Lung (tissue), 12 donors: ENCODE data around the gene RGS12. TPM values are rescaled to one million over a fixed set of nuclear protein-coding genes. Genes with fewer than 3 reads are reported as not detected.

Source experiments
- ATAC-seq: fragments of 200-7000 bp; cut with Tn5 transposase; one replicate; pipeline ENCODE4 v1.9.1; 2020; ENCODE audit warnings: moderate number of reproducible peaks; ENCODE audit not compliant: insufficient read depth, low FRiP score
- DNase-seq, 3 donors: peaks; one replicate each; pipeline ENCODE4 v3.0.0-alpha.2; 2013 to 2017
- H3K27ac ChIP-seq, 2 donors: one replicate each; pipeline ENCODE4 v1.5.1; 2013; ENCODE audit warnings: mild to moderate bottlenecking in 2 of 2, moderate library complexity in 2 of 2, control low read depth in 1 of 2, inconsistent platforms in 1 of 2, low read depth in 1 of 2, low read length in 1 of 2
- H3K27me3 ChIP-seq, 3 donors: one replicate each; pipeline ENCODE4 v1.5.1; 2013; ENCODE audit warnings: low read length in 2 of 3; ENCODE audit not compliant: control insufficient read depth in 3 of 3, insufficient read depth in 3 of 3
- H3K36me3 ChIP-seq, 4 donors: one replicate each; pipeline ENCODE4 v1.5.1; 2013; ENCODE audit warnings: low read length in 4 of 4, mild to moderate bottlenecking in 1 of 4, moderate library complexity in 1 of 4; ENCODE audit not compliant: control insufficient read depth in 4 of 4, insufficient read depth in 4 of 4
- H3K4me1 ChIP-seq, 5 donors: one replicate each; pipeline ENCODE4 v1.5.1; 2013; ENCODE audit warnings: low read length in 5 of 5, mild to moderate bottlenecking in 2 of 5, moderate library complexity in 1 of 5; ENCODE audit not compliant: control insufficient read depth in 5 of 5, insufficient read depth in 5 of 5
- H3K4me3 ChIP-seq: one replicate; pipeline ENCODE4 v1.5.1; 2013; ENCODE audit warnings: mild to moderate bottlenecking, control low read depth, moderate library complexity
- H3K9ac ChIP-seq, 2 donors: one replicate each; pipeline ENCODE4 v1.5.1; 2013; ENCODE audit warnings: low read length in 2 of 2, control low read depth in 1 of 2; ENCODE audit not compliant: insufficient read depth in 1 of 2
- H3K9me3 ChIP-seq, 4 donors: one replicate each; pipeline ENCODE4 v1.5.1; 2013; ENCODE audit warnings: low read length in 3 of 4, mild to moderate bottlenecking in 1 of 4, moderate library complexity in 1 of 4; ENCODE audit not compliant: control insufficient read depth in 4 of 4, insufficient read depth in 3 of 4
- CTCF ChIP-seq: IDR thresholded peaks from 2 replicates; pipeline ENCODE4 v1.5.1; 2012; ENCODE audit warnings: mild to moderate bottlenecking; ENCODE audit errors: control extremely low read depth, extremely low read depth
- WGBS, 2 donors: extraction: QIAGEN DNeasy Blood & Tissue Kit; methylation state at CpG; one replicate each; pipeline ENCODE4 v1.1.7; 2013; 5-methylcytosine and 5-hydroxymethylcytosine counted together
- polyA plus RNA-seq, 2 donors: library from polyadenylated mRNA; stranded (reverse); fragments of 200-250 nt; gene quantifications; one replicate each; pipeline ENCODE4 v1.2.1, GENCODE V29; 2013
- total RNA-seq, 2 donors: library from RNA; depleted of rRNA in 1 of 2; stranded (reverse); fragments of >200 nt in 1 of 2; gene quantifications; one replicate each; pipeline ENCODE4 v1.2.1, GENCODE V29; 2014 to 2021
- donor health status: control.
- donor health status: control.
- donor health status: Bipolar disorder and iron deficiency.
- donor health status: healthy.
- donor health status: DM: yes; HTN: yes; CAD: no.

RGS12 gene
- total and polyA plus RNA-seq, 4 donors, result 15.4 to 76.6 (median 44.9) TPM

GRCh38 chr4:3255611-3256186, 37.1 kb upstream of the RGS12 start:
- Histone ChIP-seq H3K4me3 (no peak overlapping the region), H3K27ac (no peak overlapping the region), H3K4me1 (peaks cover 0 to 5% (median 0%) of the 10 kb centered on the region in 5 donors), H3K9ac (no peak overlapping the region), H3K27me3 (no peaks in the 10 kb centered on the region), H3K36me3 (peaks cover 0 to 13% (median 0%) of the 10 kb centered on the region in 4 donors), H3K9me3 (no peaks in the 10 kb centered on the region)
- ATAC-seq, result no peak
- 95 to 97% methylated on average over 29 to 36 of the region's 36 CpGs for WGBS, 2 donors
- no peak for TF ChIP-seq CTCF
- no peak for DNase-seq

DNA sequence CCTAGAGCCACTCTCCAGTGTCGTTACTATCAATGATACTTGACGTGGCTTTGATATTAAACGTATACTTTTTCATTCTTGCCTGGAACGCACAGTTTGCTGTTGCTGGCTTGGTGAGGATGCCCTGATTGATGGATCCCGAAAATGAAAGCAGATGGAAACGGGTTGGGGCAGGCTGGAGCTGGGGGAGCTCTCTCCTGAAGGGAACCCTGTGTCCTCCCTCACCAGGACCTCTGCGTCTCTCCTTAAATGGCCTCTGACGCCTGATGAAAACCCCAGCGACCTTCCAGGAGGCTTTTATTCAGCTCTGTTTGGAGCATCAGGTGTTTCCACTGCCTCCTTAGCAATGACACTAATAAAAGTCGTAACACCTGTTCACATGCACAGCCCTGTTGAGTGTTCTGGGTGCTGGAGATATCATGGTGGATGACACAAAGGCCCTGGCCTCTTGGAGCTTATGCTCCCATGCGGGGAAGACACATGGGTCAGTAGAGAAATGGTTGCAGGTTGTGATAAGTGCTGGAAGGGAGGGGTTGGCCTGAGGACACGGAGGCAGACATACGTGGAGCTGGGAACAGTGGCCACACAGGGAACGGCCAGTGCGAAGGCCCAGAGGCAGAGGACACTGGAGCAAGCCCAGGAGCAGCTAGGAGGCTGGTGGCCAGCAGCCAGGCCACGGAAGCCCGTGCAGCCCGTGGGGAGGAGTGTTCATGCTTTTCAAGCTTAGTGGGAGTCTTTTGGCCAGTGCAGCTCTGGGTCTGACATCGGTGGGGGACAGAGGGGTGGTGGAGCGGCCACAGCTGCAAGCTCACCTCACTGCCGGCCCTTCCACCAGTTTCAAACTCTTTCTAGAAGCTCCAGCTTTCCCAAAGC, 36.4 kb upstream of the RGS12 start:
- ATAC-seq, result no peak
- Histone ChIP-seq H3K27ac (no peak overlapping the region), H3K4me3 (no peak overlapping the region), H3K27me3 (no peaks in the 10 kb centered on the region), H3K36me3 (peaks cover 0 to 13% (median 0%) of the 10 kb centered on the region in 4 donors), H3K4me1 (no peaks in the 10 kb centered on the region), H3K9me3 (no peaks in the 10 kb centered on the region), H3K9ac (no peak overlapping the region)
- WGBS, 2 donors, result 87 to 96% methylated on average over 21 of the region's 21 CpGs
- no peak for DNase-seq
- TF ChIP-seq CTCF, result no peak

DNA sequence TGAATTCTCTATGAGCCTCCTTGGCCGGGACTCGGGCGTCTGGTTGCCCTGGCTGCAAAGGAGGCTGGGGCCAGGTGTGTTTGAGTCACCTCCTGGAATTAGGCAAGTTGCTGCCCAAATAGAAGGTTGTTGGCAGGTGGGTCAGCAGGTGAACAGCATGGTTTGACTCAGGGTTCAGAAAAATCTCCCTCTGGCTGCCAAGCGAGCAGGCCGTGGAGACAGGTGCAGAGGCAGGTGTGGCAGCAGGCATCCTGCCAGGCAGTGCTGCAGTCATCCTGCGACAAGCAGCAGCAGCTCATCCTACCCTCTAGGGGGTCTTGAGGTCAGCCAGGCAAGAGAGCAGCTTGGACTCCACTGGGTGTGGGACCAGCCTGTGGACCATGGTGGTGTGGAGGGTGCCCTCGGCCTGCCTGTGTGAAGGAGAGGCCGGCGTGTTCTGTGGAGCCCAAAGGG, 35.7 kb upstream of the RGS12 start:
- H3K27ac ChIP-seq, result no peak overlapping the region
- peaks cover 0 to 13% (median 0%) of the 10 kb centered on the region in 4 donors for H3K36me3 ChIP-seq
- no peak for TF ChIP-seq CTCF
- ATAC-seq, result no peak
- H3K9me3 ChIP-seq, result no peaks in the 10 kb centered on the region
- no peak overlapping the region for H3K9ac ChIP-seq
- 92 to 95% methylated on average over 9 of the region's 9 CpGs for WGBS, 2 donors
- H3K27me3 ChIP-seq, result no peaks in the 10 kb centered on the region
- no peak for DNase-seq
- no peak overlapping the region for H3K4me3 ChIP-seq
- H3K4me1 ChIP-seq, result no peaks in the 10 kb centered on the region
